ENCODE measurements around the gene HBD.

- TF ChIP-seq SP1 (IDR thresholded peaks at IDR 0.05; ENCODE audit: low read depth): no peak
- no peak for TF ChIP-seq POLR2A (IDR thresholded peaks at IDR 0.05; ENCODE audit: borderline replicate concordance, extremely low read depth, insufficient read depth, insufficient read length)
- no peak for TF ChIP-seq MAX (IDR thresholded peaks at IDR 0.05)
- TF ChIP-seq CTCF (IDR thresholded peaks at IDR 0.05 in 2 of 3, conservative IDR thresholded peaks at IDR 0.05 in 1 of 3; ENCODE audit: borderline replicate concordance in 1 of 3, insufficient read depth in 1 of 3, low read depth in 2 of 3, low read length in 2 of 3): no peak
- TF ChIP-seq RAD21 (IDR thresholded peaks at IDR 0.05; ENCODE audit: low read depth): no peak
- TF ChIP-seq POLR2AphosphoS5 (IDR thresholded peaks at IDR 0.05; ENCODE audit: low read depth, low read length): no peak
- TF ChIP-seq JUND (IDR thresholded peaks at IDR 0.05): no peak
- no peak for TF ChIP-seq ZFX (IDR thresholded peaks at IDR 0.05)
- TF ChIP-seq EZH2 (IDR thresholded peaks at IDR 0.05): no peak
- TF ChIP-seq YY1 (IDR thresholded peaks at IDR 0.05; ENCODE audit: extremely low read depth, insufficient replicate concordance, low read depth, low read length): no peak
- TF ChIP-seq EZH2phosphoT487 (IDR thresholded peaks at IDR 0.05; ENCODE audit: borderline replicate concordance): no peak
- no peak for TF ChIP-seq EGR1 (IDR thresholded peaks at IDR 0.05; ENCODE audit: low read depth)
- no peak for TF ChIP-seq ZNF274 (IDR thresholded peaks at IDR 0.05; ENCODE audit: low read depth, low read length)
Measured at GRCh38 chr11:5252192-5252918, 18.1 kb upstream of the HBD start.

Measured in HCT116 (cell line).